ENCODE data around the gene RNF151.

Gene RNF151

GRCh38 chr16:1991135-1991551 is 24.5 kb downstream of the RNF151 start:
- no peak for TF ChIP-seq CTCF (IDR thresholded peaks at IDR 0.05)
- intact Hi-C loops (cut with DNase I; ENCODE audit: low total_unique reads): no loop called here
- Histone ChIP-seq H3K27me3 (peaks cover 3 to 48% of the 10 kb centered on the region in 2 donors), H3K9me3 (no peaks in the 10 kb centered on the region), H3K4me3 (no peak overlapping the region), H3K27ac (no peak overlapping the region), H3K36me3 (peaks cover 5 to 17% (median 5%) of the 10 kb centered on the region in 3 donors), H3K4me1 (peaks cover 0 to 35% (median 30%) of the 10 kb centered on the region in 4 donors)
- DNase-seq: no peak

GRCh38 chr16:1991588-1991947 is 24.9 kb downstream of the RNF151 start:
- intact Hi-C loops (cut with DNase I; ENCODE audit: low total_unique reads): no loop called here

GRCh38 chr16:1991948-1992703 is 25.5 kb downstream of the RNF151 start:
- H3K27ac ChIP-seq: no peak overlapping the region
- intact Hi-C loops (cut with DNase I; ENCODE audit: low total_unique reads): no loop called here

More at GRCh38 chr16:1991588-1991947, 24.9 kb downstream of the RNF151 start:
- Histone ChIP-seq H3K9me3 (no peaks in the 10 kb centered on the region), H3K4me1 (peaks cover 0 to 35% (median 30%) of the 10 kb centered on the region in 4 donors), H3K4me3 (peak overlapping the region; percentile 41 to 42), H3K27me3 (peaks cover 3 to 48% of the 10 kb centered on the region in 2 donors), H3K36me3 (peaks cover under 1 to 14% (median 1%) of the 10 kb centered on the region in 3 donors), H3K27ac (no peak overlapping the region)
- TF ChIP-seq CTCF (IDR thresholded peaks at IDR 0.05): no peak
- no peak for DNase-seq

GRCh38 chr16:1992704-1993317 is 26.2 kb downstream of the RNF151 start:
- TF ChIP-seq CTCF (IDR thresholded peaks at IDR 0.05): no peak
- intact Hi-C loops (cut with DNase I; ENCODE audit: low total_unique reads): no loop called here
- H3K9me3 ChIP-seq: no peaks in the 10 kb centered on the region
- peaks cover 3 to 48% of the 10 kb centered on the region in 2 donors for H3K27me3 ChIP-seq
- peak overlapping the region in 1 of 2 donors; percentile 42 for H3K4me3 ChIP-seq
- H3K27ac ChIP-seq: no peak overlapping the region
- H3K4me1 ChIP-seq: peaks cover 0 to 35% (median 30%) of the 10 kb centered on the region in 4 donors
- no peak for DNase-seq
- peaks cover 2 to 12% (median 7%) of the 10 kb centered on the region in 3 donors for H3K36me3 ChIP-seq

More at GRCh38 chr16:1991948-1992703, 25.5 kb downstream of the RNF151 start:
- Histone ChIP-seq H3K36me3 (peaks cover 0 to 14% (median 4%) of the 10 kb centered on the region in 3 donors), H3K27me3 (peaks cover 3 to 48% of the 10 kb centered on the region in 2 donors), H3K9me3 (no peaks in the 10 kb centered on the region), H3K4me3 (peak overlapping the region; percentile 41 to 42), H3K4me1 (peaks cover 0 to 35% (median 30%) of the 10 kb centered on the region in 4 donors)
- DNase-seq: peak; percentile 90 to 92
- no peak for TF ChIP-seq CTCF (IDR thresholded peaks at IDR 0.05)

- Histone ChIP-seq H3K9me3 (no peaks in the 10 kb centered on the region), H3K4me1 (peaks cover 0 to 35% (median 30%) of the 10 kb centered on the region in 4 donors), H3K4me3 (no peak overlapping the region), H3K27me3 (peaks cover 3 to 43% of the 10 kb centered on the region in 2 donors), H3K36me3 (peaks cover 11 to 21% (median 17%) of the 10 kb centered on the region in 3 donors), H3K27ac (no peak overlapping the region)
- no peak for DNase-seq
- no peak for TF ChIP-seq CTCF (IDR thresholded peaks at IDR 0.05)
- intact Hi-C loops (cut with DNase I; ENCODE audit: low total_unique reads): no loop called here
These were observed 27.1 kb downstream of the RNF151 start for GRCh38 chr16:1993731-1994131.

Data from tibial artery (tissue), 4 donors.